ENCODE data around the gene MAGEB17. TPM values are rescaled to one million over a fixed set of nuclear protein-coding genes. Genes with fewer than 3 reads are reported as not detected.
A peak's percentile ranks its signal among the peaks of the same experiment; 100 is the strongest.

The MAGEB17 gene
- total RNA-seq, 1 donor from 2014 or later, result not detected

DNA sequence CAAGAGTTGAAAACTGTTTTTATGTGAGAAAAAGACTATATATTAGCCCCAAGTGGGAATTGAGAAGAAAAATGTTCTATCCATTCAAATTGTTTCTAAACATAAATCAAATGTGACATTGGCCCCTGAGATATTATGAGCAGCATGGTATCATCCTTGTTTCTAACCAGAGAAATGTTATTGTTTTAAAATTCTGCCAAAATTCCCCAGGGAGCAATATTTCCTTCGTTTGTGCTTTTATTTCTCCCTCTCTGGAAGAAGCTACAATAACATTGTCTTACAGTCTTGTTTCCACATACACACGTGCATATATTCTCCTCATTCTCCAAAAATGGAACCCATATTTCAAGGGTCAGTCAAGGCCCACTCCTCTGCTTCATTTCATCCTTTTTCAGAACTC, 46.7 kb downstream of the MAGEB17 start:
- Mint-ChIP-seq H3K4me3 (ENCODE audit: unreplicated experiment) (no peak overlapping the region), H3K9me3 (ENCODE audit: unreplicated experiment) (no peaks in the 10 kb centered on the region), H3K27me3 (ENCODE audit: unreplicated experiment) (no peaks in the 10 kb centered on the region), H3K36me3 (ENCODE audit: unreplicated experiment) (no peaks in the 10 kb centered on the region), H3K4me1 (ENCODE audit: unreplicated experiment) (peaks cover 33% of the 10 kb centered on the region), H3K27ac (ENCODE audit: unreplicated experiment) (peak overlapping the region; percentile 46)
- TF ChIP-seq, protein P1, sequence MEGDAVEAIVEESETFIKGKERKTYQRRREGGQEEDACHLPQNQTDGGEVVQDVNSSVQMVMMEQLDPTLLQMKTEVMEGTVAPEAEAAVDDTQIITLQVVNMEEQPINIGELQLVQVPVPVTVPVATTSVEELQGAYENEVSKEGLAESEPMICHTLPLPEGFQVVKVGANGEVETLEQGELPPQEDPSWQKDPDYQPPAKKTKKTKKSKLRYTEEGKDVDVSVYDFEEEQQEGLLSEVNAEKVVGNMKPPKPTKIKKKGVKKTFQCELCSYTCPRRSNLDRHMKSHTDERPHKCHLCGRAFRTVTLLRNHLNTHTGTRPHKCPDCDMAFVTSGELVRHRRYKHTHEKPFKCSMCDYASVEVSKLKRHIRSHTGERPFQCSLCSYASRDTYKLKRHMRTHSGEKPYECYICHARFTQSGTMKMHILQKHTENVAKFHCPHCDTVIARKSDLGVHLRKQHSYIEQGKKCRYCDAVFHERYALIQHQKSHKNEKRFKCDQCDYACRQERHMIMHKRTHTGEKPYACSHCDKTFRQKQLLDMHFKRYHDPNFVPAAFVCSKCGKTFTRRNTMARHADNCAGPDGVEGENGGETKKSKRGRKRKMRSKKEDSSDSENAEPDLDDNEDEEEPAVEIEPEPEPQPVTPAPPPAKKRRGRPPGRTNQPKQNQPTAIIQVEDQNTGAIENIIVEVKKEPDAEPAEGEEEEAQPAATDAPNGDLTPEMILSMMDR (IDR thresholded peaks at IDR 0.05), result no peak
- DNase-seq (ENCODE audit: extremely low spot score, unreplicated experiment), result no peak

DNA sequence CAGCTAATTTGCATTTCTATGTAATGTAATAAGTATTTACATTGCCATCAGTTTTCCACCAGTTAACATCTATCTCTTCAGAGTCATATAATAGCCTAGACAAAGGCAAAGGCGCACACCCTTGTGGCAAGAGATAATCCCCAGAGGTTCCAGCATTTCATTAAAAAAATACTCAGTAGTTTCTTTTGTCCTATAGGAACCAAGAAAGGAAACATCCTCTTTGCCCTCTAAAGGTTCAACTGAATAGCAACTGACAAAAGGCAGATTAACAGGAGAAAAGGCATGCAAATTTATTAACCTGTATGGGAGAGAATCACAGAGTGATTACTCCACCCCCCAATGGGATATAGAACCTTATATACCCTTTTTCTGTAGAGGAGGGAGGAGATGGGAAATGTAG, 48.4 kb downstream of the MAGEB17 start:
- H3K4me3 Mint-ChIP-seq (ENCODE audit: unreplicated experiment), result no peak overlapping the region
- no peak overlapping the region for H3K27ac Mint-ChIP-seq (ENCODE audit: unreplicated experiment)
- H3K27me3 Mint-ChIP-seq (ENCODE audit: unreplicated experiment), result no peaks in the 10 kb centered on the region
- no peaks in the 10 kb centered on the region for H3K36me3 Mint-ChIP-seq (ENCODE audit: unreplicated experiment)
- peaks cover 37% of the 10 kb centered on the region for H3K4me1 Mint-ChIP-seq (ENCODE audit: unreplicated experiment)
- no peak for DNase-seq (ENCODE audit: extremely low spot score, unreplicated experiment)
- TF ChIP-seq, protein P1 (IDR thresholded peaks at IDR 0.05), result no peak
- H3K9me3 Mint-ChIP-seq (ENCODE audit: unreplicated experiment), result no peaks in the 10 kb centered on the region

Other genes starting within 250 kb of the MAGEB17 start
- gene GRPR, start 43.9 kb upstream of the MAGEB17 start, total RNA-seq, result 4.0 and 4.7 TPM in 2 replicates